Ectodermal cell (in vitro differentiated cells): ENCODE results near the gene AGBL1.
A peak's percentile ranks its signal among the peaks of the same experiment; 100 is the strongest.

Source experiments
- H3K27ac ChIP-seq: 2 replicates; pipeline ENCODE4 v1.7.0; 2013; ENCODE audit warnings: mild to moderate bottlenecking, low read depth, low read length; ENCODE audit not compliant: insufficient read depth, poor library complexity, severe bottlenecking
- H3K27me3 ChIP-seq: 2 replicates; pipeline ENCODE4 v1.7.0; 2013; ENCODE audit warnings: mild to moderate bottlenecking, low read length; ENCODE audit not compliant: insufficient read depth, control insufficient read depth, poor library complexity, severe bottlenecking
- H3K36me3 ChIP-seq: one replicate; pipeline ENCODE4 v1.7.0; 2013; ENCODE audit warnings: low read length; ENCODE audit not compliant: control insufficient read depth, insufficient read depth
- H3K4me1 ChIP-seq: one replicate; pipeline ENCODE4 v1.7.0; 2013; ENCODE audit warnings: low read length; ENCODE audit not compliant: control insufficient read depth, insufficient read depth
- H3K4me3 ChIP-seq: 2 replicates; pipeline ENCODE4 v1.7.0; 2013; ENCODE audit warnings: low read depth, low read length, control low read depth; ENCODE audit not compliant: insufficient read depth
- H3K9me3 ChIP-seq: 2 replicates; pipeline ENCODE4 v1.7.0; 2013; ENCODE audit warnings: mild to moderate bottlenecking, low read length, moderate library complexity; ENCODE audit not compliant: control insufficient read depth
- WGBS, 2 experiments: methylation state at CpG; one replicate each; pipeline ENCODE4 v1.1.7; 2013; ENCODE audit warnings: missing lambda C conversion rate in 2 of 2; 5-methylcytosine and 5-hydroxymethylcytosine counted together

AGBL1 gene

GRCh38 chr15:86663979-86664378 is 584.3 kb downstream of the AGBL1 start:
- H3K4me1 ChIP-seq = peaks cover 12% of the 10 kb centered on the region
- H3K4me3 ChIP-seq = no peak overlapping the region
- H3K9me3 ChIP-seq = peaks cover 2% of the 10 kb centered on the region
- no peaks in the 10 kb centered on the region for H3K36me3 ChIP-seq
- H3K27me3 ChIP-seq = no peaks in the 10 kb centered on the region
- no peak overlapping the region for H3K27ac ChIP-seq
- 6 to 17% methylated on average over 2 of the region's 2 CpGs for WGBS, 2 experiments

GRCh38 chr15:86664581-86664980 is 584.9 kb downstream of the AGBL1 start:
- H3K9me3 ChIP-seq = peaks cover 2% of the 10 kb centered on the region
- H3K27me3 ChIP-seq = no peaks in the 10 kb centered on the region
- peaks cover 9% of the 10 kb centered on the region for H3K4me1 ChIP-seq
- WGBS, 2 experiments = 80 to 100% methylated on average over 1 of the region's 1 CpG
- no peak overlapping the region for H3K4me3 ChIP-seq
- H3K27ac ChIP-seq = no peak overlapping the region
- H3K36me3 ChIP-seq = no peaks in the 10 kb centered on the region

DNA sequence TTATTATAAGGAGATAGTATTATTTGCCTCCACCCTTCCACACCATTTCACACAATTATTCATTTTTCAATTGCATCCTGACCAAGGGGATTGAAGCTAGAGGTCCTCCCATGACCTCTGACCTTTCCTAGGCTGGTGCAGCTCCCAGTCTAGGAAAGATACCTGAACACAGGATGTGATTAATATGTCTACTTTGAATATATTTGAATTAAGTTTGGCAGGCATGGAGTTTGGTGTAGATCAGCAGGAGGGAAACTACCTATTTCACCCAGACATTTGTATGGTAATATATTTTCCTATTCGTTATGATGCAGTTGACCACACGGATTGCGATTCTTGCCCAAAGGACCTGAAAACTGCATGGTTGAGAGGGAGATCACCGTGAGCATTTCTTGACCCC is 596.3 kb downstream of the AGBL1 start:
- Histone ChIP-seq H3K36me3 (no peaks in the 10 kb centered on the region), H3K9me3 (no peaks in the 10 kb centered on the region), H3K4me1 (peaks cover 11% of the 10 kb centered on the region), H3K27ac (no peak overlapping the region), H3K4me3 (no peak overlapping the region), H3K27me3 (no peaks in the 10 kb centered on the region)
- WGBS, 2 experiments = 98% methylated on average over 4 of the region's 4 CpGs

- Histone ChIP-seq H3K27ac (peak overlapping the region; percentile 11), H3K4me3 (no peak overlapping the region), H3K4me1 (peaks cover 11% of the 10 kb centered on the region), H3K36me3 (no peaks in the 10 kb centered on the region), H3K9me3 (no peaks in the 10 kb centered on the region), H3K27me3 (no peaks in the 10 kb centered on the region)
- WGBS, 2 experiments = 37 to 41% methylated on average over 6 of the region's 6 CpGs
Measured at GRCh38 chr15:86677278-86677677, 597.6 kb downstream of the AGBL1 start.

GRCh38 chr15:86685263-86685662 is 605.6 kb downstream of the AGBL1 start:
- WGBS, 2 experiments = 90 to 93% methylated on average over 2 to 3 of the region's 3 CpGs
- H3K4me1 ChIP-seq = no peaks in the 10 kb centered on the region
- no peak overlapping the region for H3K4me3 ChIP-seq
- no peaks in the 10 kb centered on the region for H3K9me3 ChIP-seq
- no peaks in the 10 kb centered on the region for H3K27me3 ChIP-seq
- H3K36me3 ChIP-seq = no peaks in the 10 kb centered on the region
- H3K27ac ChIP-seq = no peak overlapping the region

GRCh38 chr15:86689006-86689405 is 609.3 kb downstream of the AGBL1 start:
- Histone ChIP-seq H3K36me3 (no peaks in the 10 kb centered on the region), H3K27ac (no peak overlapping the region), H3K27me3 (no peaks in the 10 kb centered on the region), H3K4me1 (no peaks in the 10 kb centered on the region), H3K9me3 (no peaks in the 10 kb centered on the region), H3K4me3 (no peak overlapping the region)
- 89 to 96% methylated on average over 2 to 4 of the region's 4 CpGs for WGBS, 2 experiments

DNA sequence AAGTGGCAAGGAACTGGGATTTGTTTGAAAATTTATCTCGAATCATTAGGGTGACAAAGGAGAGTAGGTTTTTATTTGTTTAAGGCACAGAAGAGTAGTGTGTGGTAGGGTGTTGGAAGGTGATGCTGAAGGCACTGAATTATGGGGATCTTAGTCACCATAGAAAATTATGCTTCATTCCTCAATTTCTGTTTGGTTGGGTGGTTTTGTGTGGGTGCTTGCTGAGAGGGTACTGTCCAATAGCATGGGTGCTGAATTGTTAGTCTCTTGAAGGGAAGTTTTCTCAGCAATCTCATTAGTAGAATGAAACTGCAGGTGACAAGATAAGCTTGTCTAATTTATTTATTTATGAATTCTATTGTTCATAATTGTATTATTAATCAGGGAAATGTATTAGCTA is 610.9 kb downstream of the AGBL1 start:
- 78 to 95% methylated on average over 1 of the region's 1 CpG for WGBS, 2 experiments
- Histone ChIP-seq H3K9me3 (no peaks in the 10 kb centered on the region), H3K27me3 (no peaks in the 10 kb centered on the region)

GRCh38 chr15:86691091-86691663 is 611.5 kb downstream of the AGBL1 start:
- Histone ChIP-seq H3K4me1 (no peaks in the 10 kb centered on the region), H3K27ac (no peak overlapping the region), H3K9me3 (no peaks in the 10 kb centered on the region), H3K36me3 (no peaks in the 10 kb centered on the region), H3K27me3 (no peaks in the 10 kb centered on the region), H3K4me3 (no peak overlapping the region)
- WGBS, 2 experiments = 71% methylated on average over 2 of the region's 2 CpGs

More for the DNA sequence above, 610.9 kb downstream of the AGBL1 start:
- Histone ChIP-seq H3K4me3 (no peak overlapping the region), H3K27ac (no peak overlapping the region), H3K4me1 (no peaks in the 10 kb centered on the region), H3K36me3 (no peaks in the 10 kb centered on the region)

DNA sequence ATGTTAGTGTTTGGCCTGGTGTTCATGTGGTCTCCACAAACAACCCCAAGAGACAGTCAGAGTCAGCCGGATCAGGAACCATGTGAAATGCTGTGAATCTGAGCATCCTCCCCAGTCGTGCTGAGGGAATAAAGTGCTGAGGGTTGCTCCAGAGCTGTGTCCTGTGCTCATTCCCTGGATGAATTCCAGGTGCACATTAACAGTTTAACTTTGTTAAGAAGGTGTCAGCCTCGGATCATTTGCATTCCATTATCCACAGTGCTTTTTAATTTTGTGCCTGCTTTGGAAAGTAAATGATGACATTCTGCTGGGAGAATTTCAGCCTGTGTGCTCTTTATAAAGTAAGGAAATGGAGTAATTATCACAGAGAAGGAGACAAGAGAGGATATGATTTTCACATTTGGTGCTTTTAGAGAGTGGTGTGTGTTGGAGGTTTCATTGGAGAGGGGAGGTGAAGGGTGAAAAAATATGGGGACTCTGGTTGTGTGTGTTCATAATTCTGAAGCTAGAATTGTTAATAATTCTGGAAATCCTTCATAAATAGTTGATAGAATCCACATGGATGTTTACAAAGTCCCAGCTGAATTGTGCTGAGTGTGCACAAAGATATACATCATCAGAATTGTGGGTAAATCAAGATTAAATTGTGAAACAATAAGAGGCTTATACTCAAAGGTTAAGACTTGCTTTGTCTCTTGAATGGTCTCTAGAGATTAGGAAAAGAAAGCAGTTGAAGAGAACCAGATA is 621.4 kb downstream of the AGBL1 start:
- 84 to 91% methylated on average over 3 of the region's 3 CpGs for WGBS, 2 experiments
- Histone ChIP-seq H3K27ac (no peak overlapping the region), H3K4me1 (no peaks in the 10 kb centered on the region), H3K27me3 (no peaks in the 10 kb centered on the region), H3K36me3 (no peaks in the 10 kb centered on the region), H3K9me3 (no peaks in the 10 kb centered on the region), H3K4me3 (no peak overlapping the region)

DNA sequence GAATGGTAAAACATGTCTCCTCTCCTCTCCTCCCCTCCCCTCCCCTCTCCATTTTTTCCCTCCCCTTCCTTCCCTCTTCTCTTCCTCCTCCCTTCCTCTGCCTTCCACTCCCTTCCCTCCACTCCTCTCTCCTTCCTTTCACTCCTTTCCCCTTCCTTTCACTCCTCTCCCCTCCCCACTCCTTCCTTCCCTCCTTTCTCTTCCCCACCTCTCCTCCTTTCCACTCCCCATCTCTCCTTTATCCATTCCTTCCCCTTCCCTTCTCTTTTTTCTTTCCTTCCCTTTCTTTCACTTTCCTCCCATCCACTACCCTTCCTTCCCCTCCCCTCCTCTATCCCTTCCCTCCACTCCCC is 621.9 kb downstream of the AGBL1 start:
- H3K4me3 ChIP-seq = no peak overlapping the region
- no peaks in the 10 kb centered on the region for H3K36me3 ChIP-seq
- H3K27me3 ChIP-seq = no peaks in the 10 kb centered on the region
- H3K4me1 ChIP-seq = no peaks in the 10 kb centered on the region
- no peak overlapping the region for H3K27ac ChIP-seq
- H3K9me3 ChIP-seq = no peaks in the 10 kb centered on the region
